Stimulated activated CD8-positive, alpha-beta memory T cell treated with anti-CD3 and anti-CD28 coated beads, Interleukin-15, amount 100 ng/mL, for 24 hours (primary cell): ENCODE results near the gene PLCD3.

ENCODE experiments used
- DNase-seq: peaks from one replicate; pipeline ENCODE4 v3.0.0-alpha.2; 2020; ENCODE audit warnings: low read depth

Gene PLCD3

GRCh38 chr17:45132320-45132571, at the start of gene PLCD3:
TSS of gene PLCD3 (minus strand) at chr17:45132515. CDS start at chr17:45132410, 105 bp downstream.
- no peak for DNase-seq

GRCh38 chr17:45177563-45177962, 45.2 kb upstream of the PLCD3 start:
- no peak for DNase-seq

- no peak for DNase-seq
Measured at GRCh38 chr17:45175759-45176115, 43.4 kb upstream of the PLCD3 start.

GRCh38 chr17:45172541-45173286, 40.4 kb upstream of the PLCD3 start:
- peak; percentile 24 for DNase-seq

GRCh38 chr17:45172232-45172540, 39.9 kb upstream of the PLCD3 start:
- no peak for DNase-seq

GRCh38 chr17:45171338-45172231, 39.3 kb upstream of the PLCD3 start:
- DNase-seq = no peak

- no peak for DNase-seq
Measured at GRCh38 chr17:45170931-45171337, 38.6 kb upstream of the PLCD3 start.

- DNase-seq = no peak
Measured at GRCh38 chr17:45170280-45170930, 38.1 kb upstream of the PLCD3 start.

GRCh38 chr17:45168991-45169752, 36.9 kb upstream of the PLCD3 start:
- DNase-seq = no peak

- no peak for DNase-seq
Measured at GRCh38 chr17:45164734-45165269, 32.5 kb upstream of the PLCD3 start.

GRCh38 chr17:45162025-45162687, 29.8 kb upstream of the PLCD3 start:
- DNase-seq = no peak

GRCh38 chr17:45161288-45162024, 29.1 kb upstream of the PLCD3 start, which contains the start of gene HEXIM2:
TSS of gene HEXIM2 (plus strand) at chr17:45161875. CDS start at chr17:45162794, 919 bp downstream.
- peak; percentile 92 for DNase-seq

- peak; percentile 50 for DNase-seq
Measured at GRCh38 chr17:45160447-45161287, 28.4 kb upstream of the PLCD3 start.

GRCh38 chr17:45156242-45156641, 23.9 kb upstream of the PLCD3 start:
- no peak for DNase-seq

- no peak for DNase-seq
Measured at GRCh38 chr17:45155483-45155882, 23.2 kb upstream of the PLCD3 start.

GRCh38 chr17:45155029-45155428, 22.7 kb upstream of the PLCD3 start:
- no peak for DNase-seq

GRCh38 chr17:45150911-45151809, 18.8 kb upstream of the PLCD3 start:
- no peak for DNase-seq
